ENCODE data around the gene ASAP2.

The ASAP2 gene

GRCh38 chr2:9205963-9206948, at the start of gene ASAP2:
Gene ASAP2, plus strand, starts transcription at chr2:9206812. Its CDS starts 293 bp downstream, at chr2:9207105.
- no peak for DNase-seq

DNA sequence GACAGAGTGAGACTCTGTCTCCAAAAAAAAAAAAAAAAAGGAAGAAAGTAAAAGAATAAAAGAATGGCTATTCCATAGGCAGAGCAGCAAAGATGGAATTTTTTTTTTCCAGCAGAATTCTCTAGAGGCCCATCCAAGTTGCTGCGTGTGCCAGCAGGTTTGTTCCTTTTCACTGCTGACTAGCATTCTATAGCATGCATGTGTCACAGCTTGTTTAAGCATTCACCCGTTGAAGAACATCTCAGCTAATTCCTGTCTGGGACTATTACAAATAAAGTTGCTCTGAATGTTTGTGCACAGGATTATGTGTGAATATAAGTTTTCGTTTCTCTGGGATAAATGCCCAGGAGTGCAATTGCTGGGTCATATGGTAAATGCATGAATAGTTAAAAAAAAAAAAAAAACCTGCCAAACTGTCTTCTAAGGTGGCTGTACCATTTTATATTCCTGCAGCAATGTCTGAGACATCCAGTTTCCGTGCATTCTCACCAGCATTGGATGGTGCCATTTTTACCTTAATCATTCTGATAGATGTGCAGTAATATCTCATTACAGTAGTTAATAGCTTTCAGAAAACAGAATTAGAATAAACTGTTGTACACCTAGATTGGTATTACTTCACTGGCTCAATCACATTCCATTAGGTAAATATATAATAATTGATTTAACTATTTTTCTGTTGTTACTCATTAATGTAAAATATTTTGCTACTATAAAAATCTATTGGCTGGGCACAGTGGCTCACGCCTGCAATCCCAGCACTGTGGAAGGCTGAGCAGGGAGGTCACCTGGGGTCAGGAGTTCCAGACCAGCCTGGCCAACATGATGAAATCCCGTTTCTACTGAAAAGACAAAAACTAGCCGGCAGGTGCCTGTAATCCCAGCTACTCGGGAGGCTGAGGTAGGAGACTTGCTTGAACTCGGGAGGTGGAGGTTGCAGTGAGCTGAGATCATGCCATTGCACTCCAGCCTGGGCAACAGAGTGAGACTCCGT, 47.5 kb upstream of the ASAP2 start:
- DNase-seq, result no peak

DNA sequence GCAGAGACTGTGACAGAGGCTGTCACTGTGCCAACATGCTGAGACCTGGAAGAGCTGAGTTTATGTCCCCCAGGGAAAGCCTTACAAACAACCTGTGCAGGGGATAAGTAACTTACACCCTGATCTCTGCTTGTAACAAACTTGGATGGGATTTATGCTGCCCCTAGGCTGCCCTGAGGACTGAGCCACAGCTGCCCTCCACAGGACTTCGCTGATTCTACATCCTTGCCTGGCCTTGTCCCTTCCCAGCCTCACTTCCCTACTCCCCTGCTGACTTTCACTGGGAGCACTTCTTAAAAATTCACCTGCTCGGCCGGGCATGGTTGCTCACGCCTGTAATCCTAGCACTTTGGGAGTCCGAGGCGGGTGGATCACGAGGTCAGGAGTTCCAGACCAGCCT, 45.9 kb upstream of the ASAP2 start:
- no peak for DNase-seq

- DNase-seq, result no peak
Measured at GRCh38 chr2:9162841-9163240, 43.8 kb upstream of the ASAP2 start.

DNA sequence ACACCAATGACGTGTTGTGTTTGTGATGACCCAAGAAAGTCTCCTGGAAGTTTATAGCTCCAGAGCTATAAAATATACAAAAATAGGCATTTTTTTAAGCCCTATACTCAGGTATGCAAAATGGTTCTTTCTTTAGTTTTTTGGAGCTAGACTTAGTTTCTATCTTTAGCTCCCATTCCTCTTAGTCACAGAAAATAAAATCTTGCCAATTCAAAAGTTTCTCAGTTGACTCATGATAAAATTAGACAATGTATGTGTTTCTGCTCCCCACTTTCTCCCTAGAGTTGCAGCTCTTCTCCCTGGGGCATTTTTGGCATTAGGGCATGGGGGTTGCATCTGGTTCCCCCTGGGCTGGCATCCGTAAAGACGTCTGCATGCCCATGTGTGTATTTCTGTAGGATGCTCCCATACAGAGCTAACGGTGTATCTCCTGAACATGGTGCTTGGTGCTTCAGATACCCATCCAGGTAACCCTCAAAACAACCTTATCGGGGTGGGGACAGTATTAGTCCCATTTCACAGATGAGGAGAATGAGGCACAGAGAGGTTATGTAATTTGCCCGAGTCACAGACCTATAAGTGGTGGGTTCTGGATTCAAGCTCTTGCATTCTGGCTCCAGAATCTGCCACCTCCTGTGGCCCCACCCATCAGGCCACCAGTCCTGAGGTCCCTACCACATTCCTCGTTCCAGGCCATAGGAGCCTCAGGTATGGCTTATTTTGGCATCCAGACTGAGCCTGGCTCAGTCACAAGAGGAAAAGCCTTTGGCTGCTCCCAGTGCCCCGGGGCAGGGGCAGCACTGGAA, 43.1 kb upstream of the ASAP2 start:
- no peak for DNase-seq

- no peak for DNase-seq
Measured at GRCh38 chr2:9164112-9164608, 42.5 kb upstream of the ASAP2 start.

GRCh38 chr2:9165625-9166024, 41.0 kb upstream of the ASAP2 start:
- no peak for DNase-seq

GRCh38 chr2:9166579-9167377, 39.8 kb upstream of the ASAP2 start:
- no peak for DNase-seq

DNA sequence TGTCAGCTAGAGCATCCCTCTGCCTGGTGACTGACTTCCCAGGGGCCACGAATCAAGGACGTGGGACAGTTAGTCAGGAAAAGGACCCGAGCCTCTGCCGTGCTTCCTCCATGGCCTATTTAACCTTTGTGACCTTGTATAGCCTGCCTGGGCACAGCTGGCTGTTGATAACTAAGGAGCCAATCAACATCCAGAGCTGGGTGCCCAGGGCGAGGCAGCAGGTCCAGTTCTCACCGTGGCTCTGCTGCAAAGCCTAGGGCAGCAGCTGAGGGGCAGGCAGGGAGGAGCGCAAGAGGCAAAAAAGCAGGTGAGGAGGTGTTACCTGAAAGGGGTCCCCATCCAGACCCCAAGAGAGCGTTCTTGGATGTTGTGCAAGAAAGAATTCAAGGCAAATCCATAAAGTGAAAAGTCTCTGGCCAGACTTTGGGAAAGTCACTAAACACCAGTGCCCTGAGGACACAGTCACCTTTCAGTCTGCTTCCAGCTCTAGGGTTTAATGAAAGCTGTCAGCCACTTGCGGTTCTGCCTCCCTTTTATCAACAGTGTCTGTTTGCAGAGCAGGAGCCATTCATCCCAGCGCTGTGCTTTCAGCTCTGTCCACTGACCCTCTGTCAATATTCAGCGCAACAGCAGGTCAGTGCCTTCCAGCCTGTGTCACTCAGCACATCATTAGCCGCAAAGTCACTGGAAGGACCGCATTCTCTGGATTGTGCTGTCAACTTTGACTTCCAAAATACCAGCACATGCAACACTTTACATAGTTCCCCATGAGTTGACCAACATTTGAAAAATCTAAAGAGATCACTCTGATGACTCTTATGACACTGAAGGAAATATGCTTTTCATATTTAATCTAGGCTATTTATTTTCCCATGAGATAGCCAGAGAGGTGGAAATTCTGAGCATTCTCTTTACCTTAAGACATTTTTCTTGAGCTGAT, 38.6 kb upstream of the ASAP2 start:
- no peak for DNase-seq

GRCh38 chr2:9168821-9169221, 37.8 kb upstream of the ASAP2 start:
- no peak for DNase-seq

DNA sequence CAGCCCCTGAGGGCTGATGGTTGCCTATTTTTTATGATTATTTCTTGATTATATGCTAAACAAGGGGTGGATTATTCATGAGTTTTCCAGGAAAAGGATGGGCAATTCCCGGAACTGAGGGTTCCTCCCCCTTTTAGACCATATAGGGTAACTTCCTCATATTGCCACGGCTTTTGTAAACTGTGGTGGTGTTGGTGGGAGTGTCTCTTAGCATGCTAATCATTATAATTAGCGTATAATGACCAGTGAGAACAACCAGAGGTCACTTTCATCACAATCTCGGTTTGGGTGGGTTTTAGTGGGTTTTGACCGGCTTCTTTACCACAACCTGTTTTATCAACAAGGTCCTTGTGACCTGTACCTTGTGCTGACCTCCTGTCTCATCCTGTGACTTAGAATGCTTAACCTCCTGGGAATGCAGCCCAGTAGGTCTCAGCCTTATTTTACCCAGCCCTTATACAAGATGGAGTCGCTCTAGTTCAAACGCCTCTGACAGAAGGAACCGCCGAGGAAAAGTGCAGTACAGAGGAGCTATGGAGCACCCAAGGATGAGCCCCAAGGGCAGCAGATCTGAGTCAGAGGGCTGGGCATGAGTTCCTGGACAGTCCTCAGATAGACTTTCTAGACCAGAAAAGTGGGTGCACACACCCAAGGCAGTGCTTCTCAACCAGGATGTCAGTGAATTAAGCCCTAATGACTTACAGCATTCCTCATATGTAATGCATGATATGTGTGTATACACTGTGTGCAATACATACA, 37.1 kb upstream of the ASAP2 start:
- DNase-seq, result no peak

DNA sequence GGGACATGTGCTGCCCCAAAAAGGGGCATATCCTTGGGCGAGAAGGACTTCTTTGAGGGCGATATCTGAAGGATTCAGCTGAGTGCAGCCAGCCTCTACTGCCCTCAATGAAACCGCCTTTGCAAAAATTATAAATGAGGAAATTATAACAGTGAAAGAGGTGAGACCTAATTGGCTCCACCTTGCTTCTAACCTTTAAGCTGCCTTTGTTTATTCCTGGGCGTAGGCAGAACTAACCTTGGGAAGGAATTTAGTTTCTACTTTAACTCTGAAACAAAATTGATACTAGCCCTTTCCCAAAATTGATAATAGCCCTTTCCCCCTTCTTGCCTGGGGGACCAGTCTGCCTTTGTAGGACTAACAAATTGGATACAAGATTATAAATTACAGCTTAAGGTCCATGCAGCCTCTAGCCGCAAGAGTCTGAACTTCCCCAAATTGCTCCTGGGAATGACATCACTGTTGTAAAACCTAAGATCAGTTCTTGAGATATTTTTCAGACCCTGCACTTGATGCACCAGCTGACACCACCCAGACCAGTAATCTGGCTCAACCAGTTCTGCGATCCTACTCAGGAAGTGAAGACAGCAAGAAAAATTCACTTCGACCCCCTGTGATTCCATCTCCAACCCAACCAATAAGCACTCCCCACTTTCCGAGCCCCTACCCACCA, 36.0 kb upstream of the ASAP2 start:
- no peak for DNase-seq

DNA sequence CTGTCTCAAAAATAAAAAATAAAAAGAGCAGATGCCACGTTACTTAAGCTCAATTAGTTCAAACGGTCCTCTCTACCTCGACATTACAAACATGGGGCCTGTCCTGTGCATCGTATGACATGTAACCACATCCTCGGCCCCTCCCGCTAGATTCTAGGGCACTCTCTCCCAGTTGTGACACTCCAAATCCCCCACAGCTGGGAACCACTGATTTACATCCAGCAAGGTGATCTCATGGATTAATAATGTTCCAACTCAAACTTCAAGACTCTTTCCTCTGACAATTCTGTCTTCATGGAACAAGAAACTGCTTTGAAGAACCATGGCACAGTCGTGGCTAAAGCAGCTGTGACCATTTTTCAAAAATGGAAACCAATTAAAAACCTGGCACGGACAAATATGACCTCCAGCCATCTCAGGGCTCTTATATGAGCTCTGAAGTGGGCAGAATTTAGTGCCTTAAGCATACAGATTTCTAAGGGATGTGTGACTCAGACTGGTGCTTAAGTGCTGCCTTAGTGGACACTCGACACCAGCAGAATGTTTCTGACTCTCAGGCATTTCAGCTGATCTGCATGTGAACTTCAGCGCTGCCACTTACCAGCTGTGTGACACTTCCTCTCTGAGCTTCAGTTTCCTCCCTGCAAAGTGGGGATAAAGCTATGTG, 31.7 kb upstream of the ASAP2 start:
- no peak for DNase-seq

DNA sequence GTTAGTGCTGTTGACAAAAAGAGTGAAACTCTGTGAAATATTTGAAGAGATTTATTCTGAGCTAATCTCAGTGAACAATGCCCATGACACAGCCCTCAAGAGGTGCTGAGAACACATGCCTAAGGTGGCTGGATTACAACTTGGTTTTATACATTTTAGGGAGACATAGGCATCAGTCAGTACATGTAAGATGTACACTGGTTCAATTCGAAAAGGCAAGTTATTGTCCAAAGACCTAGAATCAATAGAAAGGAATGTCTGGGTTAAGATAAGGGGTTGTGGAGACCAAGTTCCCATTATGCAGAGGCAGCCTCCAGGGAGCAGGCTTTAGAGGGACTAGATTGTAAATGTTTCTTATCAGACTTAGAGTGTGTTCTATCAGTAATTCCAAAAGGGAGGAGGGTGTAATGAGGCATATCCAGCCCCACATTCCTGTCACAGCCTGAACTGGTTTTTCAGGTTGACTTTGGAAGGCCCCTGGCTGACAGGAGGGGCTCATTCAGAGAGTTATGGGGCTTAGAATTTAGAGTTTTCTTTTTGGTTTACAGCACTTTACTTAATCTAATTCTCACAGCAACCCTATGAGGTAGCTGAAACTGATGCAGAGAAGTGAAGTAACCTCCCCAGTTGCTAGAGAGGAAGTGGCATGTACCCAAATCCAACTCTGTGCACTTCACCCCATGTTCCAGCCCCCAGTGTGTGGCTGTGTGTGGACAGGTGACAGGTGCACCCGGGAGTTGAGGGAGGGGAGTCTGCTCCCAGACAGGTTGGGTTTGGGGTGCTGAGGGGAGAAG, 28.3 kb upstream of the ASAP2 start:
- DNase-seq, result no peak

GRCh38 chr2:9178904-9179571, 27.6 kb upstream of the ASAP2 start:
- no peak for DNase-seq

- no peak for DNase-seq
Measured at GRCh38 chr2:9179572-9180201, 26.9 kb upstream of the ASAP2 start.
